ENCODE measurements around the gene CXADR.
A peak's percentile ranks its signal among the peaks of the same experiment; 100 is the strongest.
"Not testable (repeated sequence)": the region's sequence is repeated elsewhere in the genome, so short reads cannot be mapped to it uniquely, and the experiment has no call there.

Gene CXADR

GRCh38 chr21:17512253-17513213, at the start of gene CXADR:
CXADR (plus strand) TSS chr21:17513043; CDS start chr21:17513130, 87 bp downstream.
- peak in 53 of 56 donors; percentile 8 to 84 (median 69) for DNase-seq

GRCh38 chr21:17466166-17466565, 46.7 kb upstream of the CXADR start:
- DNase-seq = no peak

GRCh38 chr21:17467392-17467791, 45.5 kb upstream of the CXADR start:
- no peak for DNase-seq

GRCh38 chr21:17467829-17468228, 45.0 kb upstream of the CXADR start:
- no peak for DNase-seq

- no peak for DNase-seq
These were observed 44.1 kb upstream of the CXADR start for GRCh38 chr21:17468698-17469097.

GRCh38 chr21:17469727-17470126, 43.1 kb upstream of the CXADR start:
- no peak for DNase-seq

GRCh38 chr21:17472182-17472581, 40.7 kb upstream of the CXADR start:
- DNase-seq = no peak

- no peak for DNase-seq
These were observed 40.1 kb upstream of the CXADR start for GRCh38 chr21:17472592-17473271.

- peak in 4 of 56 donors; percentile 6 to 23 (median 12) for DNase-seq
These were observed 36.8 kb upstream of the CXADR start for GRCh38 chr21:17476006-17476405.

- not testable (repeated sequence) for DNase-seq
These were observed 34.7 kb upstream of the CXADR start for GRCh38 chr21:17478156-17478555.

GRCh38 chr21:17479606-17480005, 33.2 kb upstream of the CXADR start:
- DNase-seq = no peak

GRCh38 chr21:17482928-17483327, 29.9 kb upstream of the CXADR start:
- DNase-seq = no peak

GRCh38 chr21:17488620-17489019, 24.2 kb upstream of the CXADR start:
- DNase-seq = no peak

- not testable (repeated sequence) for DNase-seq
These were observed 23.3 kb upstream of the CXADR start for GRCh38 chr21:17489565-17489964.

- DNase-seq = peak in 7 of 56 donors; percentile 8 to 48 (median 13)
These were observed 21.0 kb upstream of the CXADR start for GRCh38 chr21:17491716-17492414.

GRCh38 chr21:17492415-17493168, 20.3 kb upstream of the CXADR start:
- no peak for DNase-seq

- no peak for DNase-seq
These were observed 18.8 kb upstream of the CXADR start for GRCh38 chr21:17494051-17494450.

GRCh38 chr21:17495680-17496079, 17.2 kb upstream of the CXADR start:
- DNase-seq = no peak

GRCh38 chr21:17497316-17497715, 15.5 kb upstream of the CXADR start:
- no peak for DNase-seq

GRCh38 chr21:17498586-17498985, 14.3 kb upstream of the CXADR start:
- no peak for DNase-seq

Measured in amygdala (tissue), 56 donors.